Lower leg skin (tissue), 4 donors: Measurements from ENCODE around the gene MRPS7. TPM values are rescaled to one million over a fixed set of nuclear protein-coding genes. Genes with fewer than 3 reads are reported as not detected.

Source experiments
- DNase-seq, 2 donors: peaks; one replicate each; pipeline ENCODE4 v3.0.0-alpha.2; 2019; ENCODE audit warnings: low spot score in 2 of 2
- H3K4me3 ChIP-seq: fragments of 200-600 bp; sonication (generic); 2 replicates; pipeline ENCODE4 v1.5.1; 2017; ENCODE audit warnings: mild to moderate bottlenecking, low read depth; ENCODE audit not compliant: poor library complexity, severe bottlenecking
- POLR2A ChIP-seq, 2 donors: fragments of 450-650 bp; IDR thresholded peaks; one replicate each; pipeline ENCODE4 v1.6.1; 2016 to 2017; ENCODE audit warnings: antibody characterized with exemption in 2 of 2, mild to moderate bottlenecking in 1 of 2, moderate library complexity in 1 of 2
- WGBS, 2 donors: methylation state at CpG; one replicate each; pipeline ENCODE4 v1.1.5; 2018; 5-methylcytosine and 5-hydroxymethylcytosine counted together
- intact Hi-C: fragments of 100-400 bp; cut with DNase I; formaldehyde crosslinking; loops from one replicate; pipeline ENCODE4 v1.15.0; 2023; ENCODE audit warnings: low total_unique reads
- total RNA-seq, 4 donors: library from RNA; depleted of rRNA; stranded (reverse); fragments of >200 nt; gene quantifications; one replicate each; pipeline ENCODE4 v1.1.0, GENCODE V29; 2016
- TF ChIP-seq, protein P1 (sequence below), 3 donors: fragments of 450-650 bp; IDR thresholded peaks; one replicate each; pipeline ENCODE4 v1.5.1; 2016; ENCODE audit warnings: antibody characterized with exemption in 3 of 3, mild to moderate bottlenecking in 3 of 3, moderate library complexity in 2 of 3

MRPS7 gene
- total RNA-seq, 4 donors from 2014 or later = 20.7 to 36.0 (median 31.4) TPM

DNA sequence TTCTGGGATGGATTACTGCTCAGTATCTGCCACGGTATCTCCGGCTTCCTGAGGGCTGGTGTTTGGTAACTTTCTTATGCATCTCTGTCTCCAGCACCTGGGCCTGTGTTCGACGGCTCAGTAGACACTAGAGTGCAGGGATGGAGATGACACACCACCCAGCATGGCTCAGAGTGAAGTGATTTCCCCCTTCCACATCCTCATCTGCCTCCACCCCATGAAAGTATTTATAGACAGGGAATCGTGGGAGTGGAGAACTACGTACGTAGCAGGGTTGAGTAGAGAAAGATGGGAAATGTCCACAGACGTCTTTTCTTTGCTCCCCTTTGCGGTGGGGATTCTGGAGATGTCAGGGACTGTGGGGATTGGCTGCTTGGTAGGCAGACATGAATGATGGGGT is 39.4 kb downstream of the MRPS7 start:
- intact Hi-C loops = no loop called here
- DNase-seq = no peak
- no peak overlapping the region for H3K4me3 ChIP-seq
- TF ChIP-seq, protein P1, sequence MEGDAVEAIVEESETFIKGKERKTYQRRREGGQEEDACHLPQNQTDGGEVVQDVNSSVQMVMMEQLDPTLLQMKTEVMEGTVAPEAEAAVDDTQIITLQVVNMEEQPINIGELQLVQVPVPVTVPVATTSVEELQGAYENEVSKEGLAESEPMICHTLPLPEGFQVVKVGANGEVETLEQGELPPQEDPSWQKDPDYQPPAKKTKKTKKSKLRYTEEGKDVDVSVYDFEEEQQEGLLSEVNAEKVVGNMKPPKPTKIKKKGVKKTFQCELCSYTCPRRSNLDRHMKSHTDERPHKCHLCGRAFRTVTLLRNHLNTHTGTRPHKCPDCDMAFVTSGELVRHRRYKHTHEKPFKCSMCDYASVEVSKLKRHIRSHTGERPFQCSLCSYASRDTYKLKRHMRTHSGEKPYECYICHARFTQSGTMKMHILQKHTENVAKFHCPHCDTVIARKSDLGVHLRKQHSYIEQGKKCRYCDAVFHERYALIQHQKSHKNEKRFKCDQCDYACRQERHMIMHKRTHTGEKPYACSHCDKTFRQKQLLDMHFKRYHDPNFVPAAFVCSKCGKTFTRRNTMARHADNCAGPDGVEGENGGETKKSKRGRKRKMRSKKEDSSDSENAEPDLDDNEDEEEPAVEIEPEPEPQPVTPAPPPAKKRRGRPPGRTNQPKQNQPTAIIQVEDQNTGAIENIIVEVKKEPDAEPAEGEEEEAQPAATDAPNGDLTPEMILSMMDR (IDR thresholded peaks at IDR 0.05) = no peak
- no peak for TF ChIP-seq POLR2A (IDR thresholded peaks at IDR 0.05)
- WGBS, 2 donors = 82 to 84% methylated on average over 9 of the region's 9 CpGs

DNA sequence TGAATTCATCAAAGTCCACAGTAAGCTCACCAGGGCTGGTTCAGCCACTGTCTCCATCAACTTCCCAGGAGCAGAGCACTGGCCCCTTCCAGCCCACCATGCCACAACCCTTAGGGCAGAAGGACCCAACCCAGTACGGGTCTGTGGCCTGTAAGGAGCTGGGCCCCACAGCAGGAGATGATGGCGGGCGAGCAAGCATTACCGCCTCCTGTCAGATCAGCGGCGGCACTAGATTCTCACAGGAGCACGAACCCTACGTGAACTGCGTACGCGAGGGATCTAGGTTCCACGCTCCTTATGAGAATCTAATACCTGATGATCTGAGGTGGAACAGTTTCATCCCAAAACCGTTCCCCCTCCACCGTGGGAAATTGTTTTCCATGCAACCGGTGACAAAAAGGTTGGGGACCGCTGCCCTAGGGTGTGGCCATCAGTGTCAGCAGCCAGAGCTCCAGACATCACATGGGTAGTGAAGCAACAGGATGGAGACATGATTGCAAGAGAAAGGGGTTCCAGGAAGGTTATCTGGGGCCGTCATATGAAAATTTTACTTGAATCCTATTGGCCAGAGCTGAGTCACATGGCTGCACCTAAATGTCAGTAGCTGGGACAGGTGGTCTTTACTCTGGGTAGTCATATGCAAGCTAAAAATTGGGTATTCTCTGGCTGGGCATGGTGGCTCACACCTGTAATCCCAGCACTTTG is 40.0 kb downstream of the MRPS7 start:
- no peak for TF ChIP-seq POLR2A (IDR thresholded peaks at IDR 0.05)
- TF ChIP-seq, protein P1 (IDR thresholded peaks at IDR 0.05) = no peak
- no peak overlapping the region for H3K4me3 ChIP-seq
- DNase-seq = no peak
- WGBS, 2 donors = 87% methylated on average over 17 of the region's 17 CpGs
- intact Hi-C loops = no loop called here

DNA sequence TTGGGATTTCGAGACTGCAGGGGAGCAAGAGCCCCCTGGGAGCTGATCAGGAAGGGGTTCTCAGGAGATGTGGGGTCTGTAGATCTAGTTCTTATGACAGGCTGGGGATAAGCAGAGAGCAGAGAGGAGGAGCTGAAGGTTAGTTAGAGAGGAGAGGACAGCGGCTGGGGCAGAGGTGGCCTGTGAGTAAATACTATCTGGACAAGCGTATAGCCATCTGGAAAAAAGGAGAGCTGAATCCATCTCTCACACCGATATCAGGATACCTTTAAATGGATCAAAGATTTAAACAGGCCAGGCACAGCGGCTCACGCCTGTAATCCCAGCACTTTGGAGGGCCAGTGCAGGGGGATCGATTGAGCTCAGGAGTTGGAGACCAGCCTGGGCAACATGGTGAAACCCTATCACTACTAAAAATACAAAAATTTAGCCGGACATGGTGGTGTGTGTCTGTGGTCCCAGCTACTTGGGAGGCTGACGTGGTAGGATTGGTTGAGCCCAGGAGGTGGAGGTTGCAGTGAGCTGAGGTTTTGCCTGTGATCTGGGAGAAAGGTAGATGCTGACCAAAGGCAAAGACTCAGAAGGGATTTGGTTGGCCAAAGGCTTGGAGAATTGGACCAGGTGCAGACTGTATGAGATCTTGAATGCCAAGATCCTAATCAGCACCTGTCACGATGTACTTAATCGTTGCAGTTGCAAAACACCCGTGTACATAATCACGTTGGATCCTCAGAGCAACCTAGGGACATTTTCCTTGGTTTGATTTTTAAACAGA is 46.5 kb downstream of the MRPS7 start:
- H3K4me3 ChIP-seq = no peak overlapping the region
- intact Hi-C loops = no loop called here
- TF ChIP-seq, protein P1 (IDR thresholded peaks at IDR 0.05) = no peak
- TF ChIP-seq POLR2A (IDR thresholded peaks at IDR 0.05) = no peak
- 78 to 81% methylated on average over 12 to 13 of the region's 13 CpGs for WGBS, 2 donors
- DNase-seq = no peak

DNA sequence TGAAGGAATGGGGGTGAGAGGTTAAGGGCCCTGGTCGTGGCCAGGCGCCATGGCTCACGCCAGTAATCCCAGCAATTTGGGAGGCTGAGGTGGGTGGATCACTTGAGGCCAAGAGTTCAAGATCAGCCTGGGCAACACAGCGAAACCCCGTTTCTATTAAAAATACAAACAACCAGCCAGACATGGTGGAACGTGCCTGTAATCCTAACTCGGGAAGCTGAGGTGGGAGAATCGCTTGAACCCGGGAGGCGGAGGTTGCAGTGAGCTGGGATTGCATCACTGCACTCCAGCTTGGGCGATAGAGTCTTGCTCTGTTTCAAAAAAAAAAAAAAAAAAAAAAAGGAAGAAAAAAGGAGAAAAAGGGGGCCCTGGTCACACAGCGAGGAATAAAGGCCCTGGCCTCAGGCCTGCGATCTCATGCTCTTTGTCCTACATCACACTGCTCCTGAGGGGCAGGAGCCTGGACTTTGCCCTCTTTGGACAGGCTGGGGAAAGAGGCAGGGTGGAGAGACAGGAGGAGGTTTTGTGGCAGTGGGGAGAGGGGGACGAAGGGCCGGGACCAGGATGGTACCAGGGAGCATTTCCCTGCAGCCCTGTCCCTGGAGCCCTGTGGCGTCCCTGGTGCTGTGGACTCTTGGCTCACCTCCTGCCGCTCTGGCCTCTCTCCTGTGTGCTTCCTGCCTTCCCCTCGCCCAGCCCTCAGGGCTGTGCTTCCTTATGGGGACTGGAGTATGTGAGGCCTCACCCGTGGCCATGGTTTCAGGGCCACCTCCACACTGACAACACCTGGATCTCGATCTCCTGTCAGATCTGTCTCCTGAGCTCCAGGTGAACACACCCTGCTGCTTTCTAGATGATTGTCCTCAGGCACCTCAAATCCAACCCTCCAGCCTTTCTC is 47.3 kb downstream of the MRPS7 start:
- TF ChIP-seq POLR2A (IDR thresholded peaks at IDR 0.05) = no peak
- TF ChIP-seq, protein P1 (IDR thresholded peaks at IDR 0.05) = no peak
- WGBS, 2 donors = 52 to 65% methylated on average over 20 of the region's 20 CpGs
- H3K4me3 ChIP-seq = no peak overlapping the region
- DNase-seq = no peak
- intact Hi-C loops = no loop called here

DNA sequence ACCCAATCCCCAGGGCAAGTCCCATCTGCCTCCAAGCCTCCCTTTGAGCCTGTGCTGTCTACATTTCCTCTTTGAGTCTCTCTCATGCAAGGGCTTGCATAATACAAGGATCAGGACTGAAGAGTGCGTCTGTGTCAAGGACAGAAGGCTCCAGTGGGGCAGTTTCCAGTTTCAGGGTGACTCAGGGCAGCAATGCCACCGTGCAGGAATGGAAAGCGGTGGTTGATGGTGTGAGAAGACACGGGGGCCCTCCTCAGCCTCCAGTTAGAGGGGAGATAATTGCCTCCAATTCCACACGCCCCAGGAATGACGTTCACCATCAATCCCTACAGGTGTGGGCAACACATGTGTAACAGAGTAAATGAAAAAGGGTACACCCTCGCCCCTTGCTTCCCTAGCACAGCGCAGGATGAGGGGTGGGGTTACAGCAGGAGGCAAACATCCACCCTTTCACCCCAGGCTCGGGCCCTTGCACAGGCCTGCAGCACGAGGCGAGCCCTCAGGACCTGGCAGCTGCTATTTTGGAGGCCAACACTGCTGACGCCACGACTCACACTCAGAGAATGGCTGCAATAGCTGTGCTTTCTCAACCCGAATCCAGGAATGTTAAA is 52.4 kb downstream of the MRPS7 start:
- H3K4me3 ChIP-seq = no peak overlapping the region
- TF ChIP-seq, protein P1 (IDR thresholded peaks at IDR 0.05) = no peak
- TF ChIP-seq POLR2A (IDR thresholded peaks at IDR 0.05) = no peak
- DNase-seq = no peak
- 48 to 55% methylated on average over 14 of the region's 14 CpGs for WGBS, 2 donors
- intact Hi-C loops = no loop called here
